Endometrium (tissue), 2 donors: Measurements from ENCODE around the gene OTUD5.
"Not testable (repeated sequence)": the region's sequence is repeated elsewhere in the genome, so short reads cannot be mapped to it uniquely, and the experiment has no call there.

Experiments
- FAIRE-seq: peaks from 2 replicates; lab custom pipeline; 2012; peaks lifted over from hg19 to GRCh38; lab: Jason Lieb, UNC
- donor health status: control.
- donor health status: control.

Gene OTUD5

GRCh38 chrX:48910926-48911411 lies 46.4 kb downstream of the OTUD5 start:
- FAIRE-seq = no peak

GRCh38 chrX:48909703-48910294 lies 47.6 kb downstream of the OTUD5 start:
- no peak for FAIRE-seq

- no peak for FAIRE-seq
These were observed 48.8 kb downstream of the OTUD5 start for GRCh38 chrX:48908600-48908999.

GRCh38 chrX:48905090-48905790 lies 52.2 kb downstream of the OTUD5 start:
- no peak for FAIRE-seq

GRCh38 chrX:48904626-48905025 lies 52.8 kb downstream of the OTUD5 start:
- no peak for FAIRE-seq

- no peak for FAIRE-seq
These were observed 53.2 kb downstream of the OTUD5 start for GRCh38 chrX:48904180-48904579.

GRCh38 chrX:48903290-48903689 lies 54.1 kb downstream of the OTUD5 start:
- FAIRE-seq = no peak

GRCh38 chrX:48902776-48903175 lies 54.6 kb downstream of the OTUD5 start:
- FAIRE-seq = no peak

- FAIRE-seq = no peak
These were observed 55.3 kb downstream of the OTUD5 start for GRCh38 chrX:48902135-48902534.

GRCh38 chrX:48901069-48901468 lies 56.3 kb downstream of the OTUD5 start:
- FAIRE-seq = no peak

GRCh38 chrX:48899078-48899410 lies 58.4 kb downstream of the OTUD5 start:
- FAIRE-seq = no peak

- peak; percentile 83 for FAIRE-seq
These were observed 59.6 kb downstream of the OTUD5 start, which contains the start of the genes PQBP1 and TIMM17B for GRCh38 chrX:48897625-48898306. PQBP1 (plus strand) TSS chrX:48897930; CDS start chrX:48898510, 580 bp downstream. TIMM17B (minus strand) TSS chrX:48897768; CDS start chrX:48897749, 19 bp downstream.

GRCh38 chrX:48897157-48897624 lies 60.2 kb downstream of the OTUD5 start:
- FAIRE-seq = no peak

- FAIRE-seq = no peak
These were observed 60.8 kb downstream of the OTUD5 start for GRCh38 chrX:48896611-48897011.

GRCh38 chrX:48894891-48895290 lies 62.5 kb downstream of the OTUD5 start:
- no peak for FAIRE-seq

- no peak for FAIRE-seq
These were observed 63.7 kb downstream of the OTUD5 start for GRCh38 chrX:48893556-48894348.

- FAIRE-seq = no peak
These were observed 64.5 kb downstream of the OTUD5 start for GRCh38 chrX:48892896-48893295.

- no peak for FAIRE-seq
These were observed 65.8 kb downstream of the OTUD5 start for GRCh38 chrX:48891402-48892288.

- no peak for FAIRE-seq
These were observed 66.4 kb downstream of the OTUD5 start for GRCh38 chrX:48890934-48891401.

GRCh38 chrX:48890296-48890925 lies 67.0 kb downstream of the OTUD5 start:
- FAIRE-seq = no peak

- FAIRE-seq = not testable (repeated sequence)
These were observed 70.8 kb downstream of the OTUD5 start for GRCh38 chrX:48886586-48886985.
